Adrenal gland (tissue), 5 donors: Measurements from ENCODE around the gene GLI2.

Experiments
- CTCF ChIP-seq, 6 experiments: fragments of 450-650 bp in 4 of 6; fragments of 200-600 bp in 2 of 6; sonication (generic) in 1 of 6; IDR thresholded peaks; 1 replicate in 5 of 6; 2 replicates in 1 of 6; pipeline versions ENCODE4 v1.5.1 to v1.8.0; 2016 to 2021; ENCODE audit warnings: antibody characterized with exemption in 6 of 6, mild to moderate bottlenecking in 2 of 6, moderate library complexity in 1 of 6
- POLR2A ChIP-seq, 2 donors: fragments of 450-650 bp; IDR thresholded peaks; one replicate each; pipeline ENCODE4 v1.6.1; 2017; ENCODE audit warnings: antibody characterized with exemption in 2 of 2, mild to moderate bottlenecking in 2 of 2, moderate library complexity in 1 of 2
- donor health status: DM: no; HTN: no; CAD: no.

- no peak for TF ChIP-seq CTCF (IDR thresholded peaks at IDR 0.05)
- TF ChIP-seq POLR2A (IDR thresholded peaks at IDR 0.05): no peak
These were observed 32.2 kb upstream of the GLI2 start for GRCh38 chr2:120703330-120703994.
